Calu3 (cell line): ENCODE measurements around the gene AAGAB. TPM values are rescaled to one million over a fixed set of nuclear protein-coding genes. Genes with fewer than 3 reads are reported as not detected.

Source experiments
- BruUV-seq: library from RNA; stranded (reverse); fragments of 400-500 nt; replicated peaks from 2 replicates; lab custom pipeline; 2021; lab: Mats Ljungman, UMichigan
- CTCF ChIA-PET: fragments of 300-600 bp; sonication (Branson Sonifier 250); formaldehyde crosslinking; loops from one replicate; lab custom pipeline; 2022; ENCODE audit warnings: antibody characterized with exemption; lab: Charles Lee
- DNase-seq: peaks from one replicate; pipeline ENCODE4 v3.0.0; 2022
- H3K27ac Mint-ChIP-seq: one replicate; pipeline ENCODE4 v1.8.0; 2022; ENCODE audit warnings: mixed read lengths; ENCODE audit not compliant: unreplicated experiment
- H3K27me3 Mint-ChIP-seq: one replicate; pipeline ENCODE4 v1.8.0; 2022; ENCODE audit warnings: mixed read lengths; ENCODE audit not compliant: unreplicated experiment
- H3K36me3 Mint-ChIP-seq: one replicate; pipeline ENCODE4 v1.8.0; 2022; ENCODE audit warnings: mild to moderate bottlenecking, moderate library complexity, mixed read lengths; ENCODE audit not compliant: insufficient read depth, unreplicated experiment
- H3K4me1 Mint-ChIP-seq: one replicate; pipeline ENCODE4 v1.8.0; 2022; ENCODE audit warnings: mild to moderate bottlenecking, low read depth, mixed read lengths; ENCODE audit not compliant: unreplicated experiment
- H3K4me3 Mint-ChIP-seq: one replicate; pipeline ENCODE4 v1.8.0; 2022; ENCODE audit warnings: mild to moderate bottlenecking, low read depth, moderate library complexity, mixed read lengths; ENCODE audit not compliant: unreplicated experiment
- H3K9me3 Mint-ChIP-seq: one replicate; pipeline ENCODE4 v1.8.0; 2022; ENCODE audit warnings: low read depth, mixed read lengths; ENCODE audit not compliant: unreplicated experiment
- CTCF ChIP-seq: fragments of 200-600 bp; IDR thresholded peaks from one replicate; pipeline ENCODE4 v1.8.0; 2022; ENCODE audit warnings: antibody characterized with exemption; ENCODE audit not compliant: unreplicated experiment
- intact Hi-C: fragments of 100-400 bp; cut with micrococcal nuclease; formaldehyde crosslinking; loops from one replicate; pipeline ENCODE4 v1.10.0; 2022; ENCODE audit not compliant: unreplicated experiment
- total RNA-seq: library from RNA; stranded (reverse); gene quantifications from 2 replicates; pipeline ENCODE4 v1.2.3, GENCODE V29; 2022

The AAGAB gene
- total RNA-seq, 1 experiment from 2014 or later = 68.1 TPM

GRCh38 chr15:67202091-67202490 lies 52.4 kb downstream of the AAGAB start:
- no peaks in the 10 kb centered on the region for H3K9me3 Mint-ChIP-seq
- peaks cover 21% of the 10 kb centered on the region for H3K36me3 Mint-ChIP-seq
- no peak for DNase-seq
- intact Hi-C loops = no loop called here
- H3K4me1 Mint-ChIP-seq = peaks cover 8% of the 10 kb centered on the region
- TSS peak; percentile 89 for BruUV-seq
- H3K4me3 Mint-ChIP-seq = no peak overlapping the region
- no peak overlapping the region for H3K27ac Mint-ChIP-seq
- CTCF ChIA-PET = no interaction called here
- TF ChIP-seq CTCF = no peak
- H3K27me3 Mint-ChIP-seq = no peaks in the 10 kb centered on the region

DNA sequence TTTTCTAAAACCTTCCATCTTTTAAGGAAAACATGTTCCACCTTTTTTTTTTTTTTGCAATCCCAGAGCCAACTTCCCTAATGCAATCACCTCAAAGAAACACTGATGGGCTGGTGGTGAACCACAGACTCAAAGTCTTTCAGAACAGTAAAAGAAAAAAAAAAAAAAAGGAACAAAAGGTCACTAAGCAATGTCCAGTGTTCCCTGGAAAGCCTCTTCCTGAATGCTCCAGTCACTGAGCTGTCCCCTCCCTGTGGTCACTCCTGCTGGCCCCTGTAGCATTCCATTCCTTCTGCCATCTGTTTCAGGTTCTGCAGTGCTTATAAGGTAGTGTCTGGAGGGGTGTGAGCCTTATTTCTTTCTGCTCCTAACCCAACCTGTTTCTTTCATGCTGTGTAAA lies 53.3 kb downstream of the AAGAB start:
- peaks cover 31% of the 10 kb centered on the region for H3K36me3 Mint-ChIP-seq
- no peak for TF ChIP-seq CTCF
- DNase-seq = no peak
- intact Hi-C loops = no loop called here
- no peak overlapping the region for H3K4me3 Mint-ChIP-seq
- BruUV-seq = no TSS peak
- peaks cover 18% of the 10 kb centered on the region for H3K4me1 Mint-ChIP-seq
- no peaks in the 10 kb centered on the region for H3K9me3 Mint-ChIP-seq
- H3K27me3 Mint-ChIP-seq = no peaks in the 10 kb centered on the region
- CTCF ChIA-PET = no interaction called here
- no peak overlapping the region for H3K27ac Mint-ChIP-seq

GRCh38 chr15:67199881-67200763 lies 54.3 kb downstream of the AAGAB start:
- TF ChIP-seq CTCF = no peak
- BruUV-seq = no TSS peak
- intact Hi-C loops = no loop called here
- Mint-ChIP-seq H3K4me1 (peaks cover 18% of the 10 kb centered on the region), H3K4me3 (no peak overlapping the region), H3K9me3 (no peaks in the 10 kb centered on the region), H3K27ac (no peak overlapping the region), H3K36me3 (peaks cover 37% of the 10 kb centered on the region), H3K27me3 (no peaks in the 10 kb centered on the region)
- CTCF ChIA-PET = no interaction called here
- DNase-seq = no peak

- Mint-ChIP-seq H3K9me3 (no peaks in the 10 kb centered on the region), H3K27me3 (no peaks in the 10 kb centered on the region), H3K36me3 (peaks cover 41% of the 10 kb centered on the region), H3K4me3 (no peak overlapping the region), H3K4me1 (peaks cover 18% of the 10 kb centered on the region), H3K27ac (no peak overlapping the region)
- BruUV-seq = no TSS peak
- CTCF ChIA-PET = interaction anchor here (0.7 kb wide), 1 partner anchor 25 kb away, joined by 5 read pairs; no protein-coding TSS in a partner anchor
- no peak for DNase-seq
- TF ChIP-seq CTCF = no peak
- intact Hi-C loops = no loop called here
Measured at GRCh38 chr15:67199391-67199790, 55.1 kb downstream of the AAGAB start.
